ENCODE data around the gene BCL2L12. TPM values are rescaled to one million over a fixed set of nuclear protein-coding genes. Genes with fewer than 3 reads are reported as not detected.

BCL2L12 gene
- total and polyA plus RNA-seq, 10 donors, result 7.8 to 36.7 (median 21.7) TPM

DNA sequence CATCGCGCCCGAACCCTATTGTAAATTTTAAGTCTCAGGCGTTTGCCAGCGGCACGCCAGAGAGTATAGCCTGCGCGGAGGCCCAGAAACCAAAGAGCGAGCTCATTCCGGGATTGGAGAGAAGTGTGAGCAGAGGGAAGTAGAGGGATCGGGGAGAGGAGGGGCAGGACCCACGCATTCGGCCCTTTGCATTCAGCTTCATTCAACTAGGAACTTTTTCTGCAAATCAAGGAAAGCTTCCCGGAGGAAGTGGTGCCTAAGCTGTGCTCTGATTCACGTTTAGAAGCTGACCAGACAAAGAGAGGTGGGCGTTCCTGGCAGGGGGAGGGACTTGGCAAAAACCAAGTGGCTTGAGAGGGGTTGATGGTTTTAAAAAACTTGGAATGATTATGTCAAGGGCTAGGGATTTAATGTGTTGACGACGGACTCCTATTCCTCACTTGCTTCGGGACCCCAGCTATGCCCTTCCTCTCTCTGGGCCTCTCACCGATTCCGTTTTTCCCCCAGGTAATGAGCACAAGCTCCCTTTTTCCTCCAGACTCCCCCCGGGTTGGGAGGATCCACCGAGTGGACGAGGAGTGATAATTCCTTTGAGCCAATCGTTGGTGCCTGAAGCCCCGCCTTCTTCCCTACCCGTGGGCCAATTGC lies 10.5 kb downstream of the BCL2L12 start:
- Histone ChIP-seq H3K4me1 (peaks cover 23 to 89% (median 55%) of the 10 kb centered on the region in 6 donors), H3K27ac (peak overlapping the region; percentile 88 to 97 (median 94)), H3K36me3 (peaks cover 0 to 17% (median 2%) of the 10 kb centered on the region in 6 donors), H3K27me3 (replicated peaks in 1 of 7) (no peaks in the 10 kb centered on the region), H3K9me3 (no peaks in the 10 kb centered on the region), H3K4me3 (peak overlapping the region; percentile 4 to 100 (median 96))
- intact Hi-C loops (cut with DNase I; ENCODE audit: low total_unique reads), result loop anchor here (10.0 kb wide), 1 partner anchor 101 kb away; no protein-coding TSS in a partner anchor
- DNase-seq, result peak; percentile 90
- 1 to 2% (median 2%) methylated on average over 27 of the region's 27 CpGs for WGBS, 5 donors
- peak in 2 of 3 donors; percentile 10 to 84 for TF ChIP-seq POLR2AphosphoS5 (IDR thresholded peaks at IDR 0.05)
- TF ChIP-seq POLR2A (IDR thresholded peaks at IDR 0.05), result peak; percentile 23 to 49 (median 23)
- TF ChIP-seq, protein P1, sequence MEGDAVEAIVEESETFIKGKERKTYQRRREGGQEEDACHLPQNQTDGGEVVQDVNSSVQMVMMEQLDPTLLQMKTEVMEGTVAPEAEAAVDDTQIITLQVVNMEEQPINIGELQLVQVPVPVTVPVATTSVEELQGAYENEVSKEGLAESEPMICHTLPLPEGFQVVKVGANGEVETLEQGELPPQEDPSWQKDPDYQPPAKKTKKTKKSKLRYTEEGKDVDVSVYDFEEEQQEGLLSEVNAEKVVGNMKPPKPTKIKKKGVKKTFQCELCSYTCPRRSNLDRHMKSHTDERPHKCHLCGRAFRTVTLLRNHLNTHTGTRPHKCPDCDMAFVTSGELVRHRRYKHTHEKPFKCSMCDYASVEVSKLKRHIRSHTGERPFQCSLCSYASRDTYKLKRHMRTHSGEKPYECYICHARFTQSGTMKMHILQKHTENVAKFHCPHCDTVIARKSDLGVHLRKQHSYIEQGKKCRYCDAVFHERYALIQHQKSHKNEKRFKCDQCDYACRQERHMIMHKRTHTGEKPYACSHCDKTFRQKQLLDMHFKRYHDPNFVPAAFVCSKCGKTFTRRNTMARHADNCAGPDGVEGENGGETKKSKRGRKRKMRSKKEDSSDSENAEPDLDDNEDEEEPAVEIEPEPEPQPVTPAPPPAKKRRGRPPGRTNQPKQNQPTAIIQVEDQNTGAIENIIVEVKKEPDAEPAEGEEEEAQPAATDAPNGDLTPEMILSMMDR (IDR thresholded peaks at IDR 0.05 in 8 of 11, conservative IDR thresholded peaks at IDR 0.05 in 3 of 11), result peak in 1 of 11 experiments; percentile 30

DNA sequence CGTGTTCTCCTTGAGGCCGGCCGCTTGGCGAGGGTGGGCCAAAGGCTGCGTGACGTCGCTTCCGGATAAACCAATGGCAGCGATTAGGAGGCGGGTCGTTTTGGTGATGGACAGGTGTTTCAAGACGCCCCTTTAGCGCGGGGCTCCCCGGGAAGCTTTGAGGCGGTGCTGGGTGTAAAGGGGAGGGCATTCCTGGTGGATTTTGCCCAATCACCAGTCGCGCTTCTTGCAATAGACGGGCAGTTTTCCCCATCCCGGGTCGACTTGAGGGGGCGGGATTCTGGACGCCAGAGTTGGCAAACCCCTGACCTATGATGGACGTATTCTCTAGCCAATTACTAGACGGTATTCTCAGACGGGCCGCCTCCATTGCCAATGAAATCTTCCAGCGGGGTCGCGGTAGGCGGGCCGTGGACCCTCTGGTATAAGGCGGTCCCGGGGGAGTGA lies 11.1 kb downstream of the BCL2L12 start:
- Histone ChIP-seq H3K4me3 (peak overlapping the region; percentile 88 to 100 (median 98)), H3K27ac (peak overlapping the region; percentile 89 to 97 (median 94)), H3K9me3 (no peaks in the 10 kb centered on the region), H3K27me3 (replicated peaks in 1 of 7) (no peaks in the 10 kb centered on the region), H3K36me3 (peaks cover 0 to 23% (median 6%) of the 10 kb centered on the region in 6 donors), H3K4me1 (peaks cover 23 to 90% (median 55%) of the 10 kb centered on the region in 6 donors)
- intact Hi-C loops (cut with DNase I; ENCODE audit: low total_unique reads), result loop anchor here (10.0 kb wide), 1 partner anchor 102 kb away; no protein-coding TSS in a partner anchor
- 0% methylated on average over 33 to 34 of the region's 34 CpGs for WGBS, 5 donors
- peak; percentile 99 for DNase-seq
- TF ChIP-seq, protein P1 (IDR thresholded peaks at IDR 0.05 in 8 of 11, conservative IDR thresholded peaks at IDR 0.05 in 3 of 11), result no peak
- TF ChIP-seq POLR2A (IDR thresholded peaks at IDR 0.05) (no peak), POLR2AphosphoS5 (IDR thresholded peaks at IDR 0.05) (no peak)

DNA sequence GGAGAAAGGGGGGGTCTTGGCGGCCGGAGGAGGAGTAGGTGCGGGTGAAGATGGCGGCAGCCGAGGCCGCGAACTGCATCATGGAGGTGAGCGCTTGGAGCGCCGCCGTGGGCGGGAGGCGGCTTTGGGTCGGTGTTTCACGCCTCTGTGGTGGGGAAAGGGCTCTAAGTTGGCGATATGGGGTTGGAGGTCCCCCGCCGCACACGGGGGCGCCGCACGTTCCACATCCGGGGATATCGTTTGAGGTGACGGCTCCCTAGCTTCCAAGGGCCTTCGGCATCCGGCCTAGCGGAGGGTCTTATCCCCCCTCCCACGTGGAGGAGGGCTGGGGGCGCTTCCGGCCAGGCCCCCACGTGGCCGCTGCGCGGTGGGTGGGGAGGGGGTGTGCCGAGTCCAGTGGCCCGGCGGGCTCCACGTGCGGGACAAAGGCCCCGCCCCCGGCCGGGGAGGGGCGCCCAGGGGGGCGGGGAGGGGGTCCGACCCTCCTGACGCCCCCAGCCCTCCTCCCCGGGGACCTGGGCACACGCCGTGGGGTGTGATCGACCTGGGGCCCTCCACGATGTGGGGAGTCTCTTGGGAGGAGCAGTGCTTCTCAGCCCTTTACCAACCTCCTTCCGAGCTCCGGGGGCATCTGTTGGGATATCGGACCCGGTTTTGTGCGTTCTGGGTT lies 11.6 kb downstream of the BCL2L12 start, which contains the start of gene PRMT1:
Gene PRMT1, plus strand, starts transcription at position 41 of the 670 bp plus-strand sequence. Its CDS starts 10 bp downstream, at position 51.
- Histone ChIP-seq H3K4me1 (peaks cover 23 to 86% (median 50%) of the 10 kb centered on the region in 6 donors), H3K27me3 (replicated peaks in 1 of 7) (no peaks in the 10 kb centered on the region), H3K9me3 (no peaks in the 10 kb centered on the region), H3K4me3 (peak within 1 kb of the TSS; percentile 88 to 100 (median 98)), H3K36me3 (peaks cover 0 to 28% (median 12%) of the 10 kb centered on the region in 6 donors), H3K27ac (peak within 1 kb of the TSS; percentile 89 to 97 (median 94))
- intact Hi-C loops (cut with DNase I; ENCODE audit: low total_unique reads), result loop anchor here (10.0 kb wide), 1 partner anchor 103 kb away; no protein-coding TSS in a partner anchor
- 0 to 2% (median 1%) methylated on average over 11 to 57 of the region's 57 CpGs for WGBS, 5 donors
- TF ChIP-seq POLR2AphosphoS5 (IDR thresholded peaks at IDR 0.05) (peak; percentile 87 to 91 (median 90)), POLR2A (IDR thresholded peaks at IDR 0.05) (peak; percentile 8 to 71 (median 56))
- TF ChIP-seq, protein P1 (IDR thresholded peaks at IDR 0.05 in 8 of 11, conservative IDR thresholded peaks at IDR 0.05 in 3 of 11), result no peak
- DNase-seq, result peak; percentile 92

All from spleen (tissue), 11 donors.